HL-60/S4 treated with retinoic acid at 250 ng/mL for 4 days and 3 days (cell line): ENCODE results near the gene UBE2QL1.

Experiments
- in situ Hi-C: fragments of 300-500 bp; cut with MboI; formaldehyde crosslinking; loops from 2 replicates; pipeline ENCODE4 v1.7.0; 2022; ENCODE audit warnings: low sequenced_read_pairs

Gene UBE2QL1

DNA sequence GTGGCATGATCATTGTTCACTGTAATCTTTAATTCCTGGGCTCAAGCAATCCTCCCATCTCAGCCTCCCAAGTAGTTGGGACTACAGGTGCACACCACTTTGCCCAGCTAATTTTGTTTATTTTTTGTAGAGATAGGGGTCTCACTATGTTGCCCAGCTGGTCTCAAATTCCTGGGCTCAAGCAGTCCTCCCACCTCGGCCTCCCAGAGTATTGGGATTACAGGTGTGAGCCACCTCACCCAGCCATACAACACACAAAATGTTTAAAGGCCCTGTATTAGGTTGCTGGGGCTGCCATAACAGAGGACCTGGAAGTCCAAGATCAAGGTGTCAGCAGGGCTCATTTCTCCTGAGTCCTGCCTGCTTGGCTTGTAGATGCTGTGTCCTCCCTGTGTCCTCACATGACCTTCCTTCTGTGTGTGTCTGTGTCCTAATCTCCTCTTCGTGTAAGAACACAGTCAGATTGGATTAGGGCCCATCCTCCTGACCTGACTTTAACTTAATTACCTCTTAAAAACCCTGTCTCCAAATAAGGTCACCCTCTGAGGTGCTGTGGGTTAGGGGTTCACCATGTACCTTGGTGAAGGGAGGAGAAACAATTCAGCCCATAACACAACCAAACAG is 5.4 kb downstream of the UBE2QL1 start:
- in situ Hi-C loops, result no loop called here

DNA sequence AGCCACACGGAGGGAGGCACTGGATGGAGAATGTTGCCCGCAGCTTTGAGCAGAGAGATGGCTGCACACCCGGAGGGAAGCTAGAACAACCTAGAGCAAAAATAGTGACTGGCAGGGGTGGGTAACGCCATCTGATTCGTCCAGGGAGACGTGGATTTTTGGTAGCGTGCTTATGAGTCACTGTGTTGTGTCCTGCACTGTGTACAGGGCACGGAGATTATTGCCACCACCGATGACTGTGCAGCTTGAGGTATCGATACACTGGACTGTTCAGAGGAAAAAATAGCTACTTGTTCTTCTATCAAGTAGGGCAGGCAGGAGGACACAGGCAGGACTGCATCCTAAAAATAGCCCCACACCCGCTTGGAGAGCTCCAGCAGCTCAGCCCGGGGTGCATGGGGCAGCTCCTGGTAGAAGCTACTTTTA is 6.0 kb downstream of the UBE2QL1 start:
- in situ Hi-C loops, result no loop called here

DNA sequence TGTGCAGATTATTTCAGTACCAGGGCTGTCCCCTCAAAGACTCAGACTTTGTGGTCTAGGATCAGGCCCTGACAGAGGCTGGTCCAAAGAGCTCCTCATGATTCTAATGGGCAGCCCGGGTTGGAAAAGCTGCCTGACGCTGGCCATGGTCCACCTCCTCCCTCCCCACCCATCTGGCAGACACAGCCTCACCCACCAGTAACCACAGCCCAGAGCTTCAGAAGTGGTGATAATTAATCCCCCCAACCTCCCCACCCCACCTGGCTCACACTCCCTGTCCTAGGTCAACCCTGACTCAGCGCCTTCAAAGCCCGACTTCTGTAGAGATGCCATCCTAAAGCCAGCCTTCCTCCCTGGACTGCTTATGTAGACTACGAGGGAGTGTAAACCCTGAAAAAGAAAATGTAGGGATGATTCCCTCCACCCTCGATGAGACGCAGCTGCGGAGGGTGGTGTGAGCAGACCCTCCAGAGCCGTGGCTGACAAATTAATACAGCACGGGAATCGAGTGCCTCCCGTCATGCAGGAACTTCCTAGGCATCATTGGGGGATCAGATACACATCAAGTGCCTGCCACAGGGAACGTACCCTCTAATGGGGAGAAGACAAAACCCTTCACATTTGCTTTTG is 7.0 kb downstream of the UBE2QL1 start:
- in situ Hi-C loops, result no loop called here

DNA sequence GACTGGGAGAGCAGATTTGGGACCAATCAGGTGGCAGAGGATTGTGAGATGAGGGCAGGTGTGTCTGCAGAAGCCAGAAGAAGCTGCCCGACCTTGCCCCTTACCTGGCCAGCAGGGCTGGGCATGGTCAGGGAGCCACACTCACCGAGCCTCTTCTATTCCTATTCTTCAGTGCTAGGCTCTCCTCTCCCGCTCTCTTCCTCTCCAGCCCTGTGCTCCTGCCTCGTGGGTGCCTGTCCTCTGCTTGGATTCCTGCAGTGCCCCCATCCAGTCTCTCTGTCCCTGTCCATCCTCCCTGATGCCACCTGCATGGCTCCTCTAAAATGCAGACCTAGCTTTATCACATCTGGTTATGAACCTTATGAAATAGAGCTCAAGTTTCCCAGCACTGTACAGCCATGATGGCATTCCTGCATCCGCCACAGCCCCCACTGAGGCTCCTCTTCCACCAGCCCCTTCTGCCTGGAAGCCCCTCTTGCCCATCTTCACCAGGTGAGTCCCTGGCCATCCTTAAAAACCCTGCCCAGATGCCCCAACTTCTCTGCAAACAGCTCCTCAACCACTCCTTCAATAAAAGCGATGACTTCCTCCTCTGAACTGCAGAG is 8.2 kb downstream of the UBE2QL1 start:
- in situ Hi-C loops, result no loop called here

DNA sequence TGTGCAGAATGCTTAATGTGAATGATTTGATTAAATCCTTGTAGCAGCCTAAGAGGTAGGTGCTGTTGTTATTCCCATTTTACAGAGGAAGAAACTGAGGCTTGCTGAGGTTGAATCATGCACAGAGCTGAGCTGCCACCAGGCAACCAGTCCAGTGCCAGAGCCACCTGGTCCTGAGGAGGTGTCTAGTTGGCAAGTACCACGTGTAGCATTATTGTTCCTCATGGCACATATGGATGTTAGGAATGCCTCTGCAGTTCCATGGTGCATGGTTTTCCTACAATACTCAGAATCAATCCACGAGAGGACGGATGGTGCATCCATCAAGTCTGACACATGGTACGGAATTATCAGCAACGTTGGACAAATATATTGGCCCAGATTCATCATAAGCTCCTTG is 8.9 kb downstream of the UBE2QL1 start:
- in situ Hi-C loops, result no loop called here

DNA sequence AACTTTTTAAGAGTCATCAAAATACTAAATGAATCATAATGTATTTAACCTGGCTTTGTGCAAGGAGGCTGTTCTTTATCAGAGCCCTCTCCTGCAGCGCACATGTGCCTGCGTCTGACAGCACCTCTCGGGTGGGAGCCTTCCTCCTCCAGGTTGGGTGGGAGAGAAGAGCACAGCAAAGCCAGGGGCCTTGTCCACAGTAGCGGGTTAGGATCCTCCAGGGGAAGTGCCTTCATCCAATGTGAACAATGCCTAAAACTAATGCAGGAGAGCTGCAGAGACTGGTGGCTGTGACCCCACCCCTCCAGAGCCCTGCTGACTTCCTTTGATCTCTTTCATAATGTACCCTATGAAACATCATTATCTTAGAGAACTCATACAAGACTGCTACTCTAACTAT is 10.2 kb downstream of the UBE2QL1 start:
- in situ Hi-C loops, result no loop called here

DNA sequence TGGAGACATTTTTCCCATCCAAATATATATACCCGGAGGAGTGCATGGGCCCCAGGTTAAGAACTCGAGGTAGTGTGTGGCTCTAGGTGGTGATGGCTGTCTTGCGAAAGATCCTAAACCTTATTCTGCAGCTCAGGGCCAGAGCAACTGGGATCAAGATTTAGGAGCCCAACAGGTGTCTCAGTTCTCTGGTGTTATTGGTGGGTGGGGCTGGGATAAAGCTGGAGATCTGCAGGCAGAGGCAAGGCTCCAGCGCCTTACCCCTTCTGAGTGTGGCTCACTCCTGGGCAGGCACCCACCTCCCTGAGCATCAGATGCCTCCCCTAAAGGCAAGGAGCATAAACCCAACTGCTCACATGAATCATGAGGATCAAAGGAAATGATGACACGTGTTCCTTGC is 11.2 kb downstream of the UBE2QL1 start:
- in situ Hi-C loops, result no loop called here

DNA sequence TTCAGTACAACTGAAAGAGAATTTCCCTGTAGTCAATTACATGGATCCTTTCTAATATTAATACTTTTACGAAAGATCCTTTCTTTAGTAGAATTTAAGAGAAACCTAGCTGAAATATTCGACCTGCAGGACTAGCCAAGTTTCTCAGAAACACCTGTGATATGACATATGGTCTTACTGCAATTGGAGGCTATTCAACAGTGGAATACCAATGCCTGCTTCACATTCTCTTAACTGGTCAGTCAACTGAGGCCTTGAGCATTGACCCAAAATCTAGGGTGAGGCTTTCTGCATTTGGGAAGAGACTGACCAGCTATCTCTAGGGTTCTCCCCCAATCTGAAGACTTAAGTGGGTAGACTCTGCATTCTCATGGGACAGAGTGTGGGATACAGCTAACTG is 12.3 kb downstream of the UBE2QL1 start:
- in situ Hi-C loops, result no loop called here

DNA sequence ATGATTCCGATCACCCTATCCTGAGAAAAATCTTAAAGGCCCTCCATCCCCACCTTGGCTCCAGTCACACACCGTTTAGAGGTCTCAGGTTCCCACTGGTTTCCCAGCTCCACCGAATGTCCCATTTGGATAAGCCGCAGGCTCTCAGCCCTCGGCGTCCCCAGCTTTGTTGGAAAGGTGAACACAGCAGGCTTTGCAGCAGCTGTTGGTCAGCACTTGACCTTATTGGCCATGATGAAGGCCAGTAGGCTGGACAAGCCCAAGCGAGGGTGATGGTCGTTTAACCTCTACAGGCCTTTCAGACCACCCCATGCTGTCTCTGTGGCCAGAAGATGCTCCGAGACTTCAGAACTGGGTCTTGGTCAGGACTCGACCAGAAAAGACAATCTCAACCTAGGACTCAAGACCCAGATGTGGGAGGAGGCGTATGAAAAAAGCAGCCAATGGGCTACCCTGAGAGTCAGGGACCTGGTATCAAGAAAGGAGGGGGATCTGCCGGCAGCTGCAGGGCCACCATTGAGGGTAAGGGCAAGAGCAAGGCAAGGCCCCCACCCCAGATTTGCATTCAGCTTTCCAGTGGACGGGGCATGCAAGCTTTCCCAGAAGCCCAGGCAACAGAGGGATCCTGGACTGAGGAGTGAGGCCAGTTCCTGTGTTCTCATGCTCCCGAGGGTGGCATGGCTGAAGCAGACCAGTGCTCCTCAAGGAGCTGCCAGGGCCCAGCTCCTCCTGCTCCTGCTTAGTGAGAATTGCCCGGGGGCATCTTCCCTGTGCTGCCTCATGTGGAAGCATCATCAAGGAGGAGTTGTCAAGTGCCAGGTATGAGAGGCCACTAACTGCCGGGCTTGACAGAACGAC is 13.4 kb downstream of the UBE2QL1 start:
- in situ Hi-C loops, result no loop called here

DNA sequence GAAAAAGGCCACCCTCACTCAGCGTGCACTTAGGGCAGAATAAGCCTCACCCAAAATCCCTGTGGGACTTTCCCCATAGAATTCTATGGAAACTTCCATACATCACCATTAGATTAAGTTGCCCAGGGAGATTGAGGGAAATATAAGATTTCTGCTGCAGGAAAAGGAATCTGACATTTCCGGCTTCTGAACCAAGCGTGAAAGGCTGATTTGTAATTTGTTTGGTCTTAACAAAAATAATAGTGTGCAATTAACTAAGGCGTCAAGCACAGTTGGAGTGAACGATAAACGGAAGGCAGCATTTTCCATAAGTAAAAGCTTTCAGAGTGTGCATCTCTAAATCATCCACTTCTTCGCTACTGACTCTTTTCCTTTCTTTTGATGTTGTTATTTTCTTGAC is 14.0 kb downstream of the UBE2QL1 start:
- in situ Hi-C loops, result no loop called here

DNA sequence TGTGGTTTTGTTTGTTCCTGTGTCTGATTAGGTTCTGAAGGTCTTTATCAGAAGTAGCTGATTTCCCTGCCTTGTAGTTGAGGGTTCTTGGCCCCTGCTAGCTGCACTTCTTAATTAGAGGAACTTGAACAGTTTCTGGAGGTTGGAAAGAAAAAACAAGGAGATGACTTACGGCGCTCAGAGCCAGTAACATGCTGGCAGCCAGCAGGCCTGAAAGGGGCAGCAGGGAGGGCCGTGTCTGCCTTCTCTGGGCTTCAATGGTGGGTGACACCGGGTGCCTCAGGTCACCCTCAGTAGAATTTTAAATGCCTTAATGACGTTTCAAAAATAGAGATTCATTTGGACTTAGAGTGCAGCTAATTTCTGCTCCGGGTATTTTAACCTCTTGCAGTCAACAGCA is 15.8 kb downstream of the UBE2QL1 start:
- in situ Hi-C loops, result no loop called here

DNA sequence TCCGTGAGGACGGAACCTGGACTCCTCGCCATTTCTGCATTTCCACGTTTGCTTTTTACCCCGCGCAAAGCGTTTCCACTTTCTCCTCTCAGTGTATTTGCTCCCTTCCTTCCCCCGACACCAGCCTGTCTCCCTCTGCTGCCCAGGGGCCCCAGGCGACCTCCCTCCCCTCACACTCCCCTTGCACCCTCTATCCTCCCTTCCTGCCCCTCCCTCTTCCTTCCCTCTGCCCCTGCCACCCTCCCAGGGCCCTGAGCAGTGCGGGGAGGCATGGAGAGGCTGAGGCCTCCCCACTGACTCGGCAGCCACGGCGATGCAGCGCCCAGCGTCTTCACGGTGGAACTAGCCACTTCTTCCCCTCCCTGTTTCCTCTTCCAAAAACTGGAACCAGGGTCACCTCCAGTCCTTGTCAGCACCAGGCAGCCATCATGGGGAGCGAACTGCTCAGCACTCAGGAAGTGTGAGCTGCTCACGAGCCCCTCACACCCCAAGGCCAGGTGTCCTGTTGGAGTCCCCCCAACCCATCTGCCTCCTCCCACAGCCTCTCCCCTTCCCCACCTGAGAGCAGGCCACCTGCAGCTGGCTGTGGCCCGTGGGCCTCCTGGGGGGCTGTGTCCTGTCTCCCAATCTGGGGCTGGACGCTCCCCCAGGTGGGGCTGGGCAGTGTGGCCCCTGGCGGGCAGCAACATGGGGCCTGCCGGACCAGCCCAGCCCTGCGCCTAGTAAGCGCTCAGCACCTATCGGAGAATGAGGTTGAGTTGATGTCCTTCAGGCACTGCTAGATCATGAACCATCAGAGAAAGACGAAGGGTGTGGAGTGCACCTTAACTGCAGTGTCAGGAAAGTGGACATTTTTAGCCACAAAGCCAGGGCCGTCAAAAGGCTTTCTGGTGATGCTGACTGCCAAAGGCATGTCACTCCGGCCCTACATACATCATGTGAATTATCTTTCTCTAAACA is 17.5 kb downstream of the UBE2QL1 start:
- in situ Hi-C loops, result no loop called here

DNA sequence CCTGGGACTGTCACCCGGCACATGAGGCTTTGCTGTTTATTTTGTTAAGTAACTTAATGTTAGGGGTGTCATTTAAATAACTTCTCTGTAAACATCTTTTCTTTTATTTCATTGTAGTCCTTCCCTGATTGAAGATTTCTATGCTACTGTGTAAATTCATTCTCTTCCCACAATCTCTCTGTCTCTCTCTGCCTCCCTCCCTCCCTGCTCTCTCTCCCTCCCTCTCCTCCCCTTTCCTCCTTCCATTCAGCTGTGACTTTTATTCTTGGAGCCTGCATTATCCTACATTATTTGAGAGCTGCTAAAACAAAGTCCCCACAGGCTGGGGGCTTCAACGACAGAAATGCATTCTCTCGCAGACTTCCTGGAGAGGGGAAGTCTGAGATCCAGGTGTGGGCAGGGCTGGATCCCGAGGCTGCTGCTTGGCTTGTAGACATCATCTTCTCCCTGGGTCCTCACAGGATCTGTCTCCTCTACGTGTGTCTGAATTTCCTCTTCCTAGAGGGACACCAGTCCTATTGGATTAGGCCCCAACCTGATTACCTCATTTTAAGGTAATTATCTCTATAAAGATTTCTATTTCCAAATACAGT is 18.4 kb downstream of the UBE2QL1 start:
- in situ Hi-C loops, result no loop called here

DNA sequence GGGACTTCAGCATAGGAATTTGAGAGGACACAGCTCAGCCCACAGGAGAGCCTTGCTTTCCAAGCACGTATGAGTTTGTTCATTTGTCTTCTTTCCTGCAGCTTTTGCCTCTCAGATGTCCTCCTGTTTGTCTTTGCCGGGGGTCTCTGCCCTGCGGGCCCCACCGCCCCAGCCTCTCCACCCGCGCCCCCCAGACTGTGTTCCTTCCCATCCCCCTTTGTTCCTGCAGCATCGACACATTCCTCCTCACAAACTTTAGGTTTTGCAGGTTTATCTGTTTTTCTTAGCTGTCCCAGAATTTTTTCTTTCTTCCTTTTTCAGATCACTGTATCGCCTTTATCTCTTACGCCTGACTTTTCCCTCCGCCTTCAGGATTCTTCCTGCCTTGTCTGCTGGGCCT is 18.9 kb downstream of the UBE2QL1 start:
- in situ Hi-C loops, result no loop called here

DNA sequence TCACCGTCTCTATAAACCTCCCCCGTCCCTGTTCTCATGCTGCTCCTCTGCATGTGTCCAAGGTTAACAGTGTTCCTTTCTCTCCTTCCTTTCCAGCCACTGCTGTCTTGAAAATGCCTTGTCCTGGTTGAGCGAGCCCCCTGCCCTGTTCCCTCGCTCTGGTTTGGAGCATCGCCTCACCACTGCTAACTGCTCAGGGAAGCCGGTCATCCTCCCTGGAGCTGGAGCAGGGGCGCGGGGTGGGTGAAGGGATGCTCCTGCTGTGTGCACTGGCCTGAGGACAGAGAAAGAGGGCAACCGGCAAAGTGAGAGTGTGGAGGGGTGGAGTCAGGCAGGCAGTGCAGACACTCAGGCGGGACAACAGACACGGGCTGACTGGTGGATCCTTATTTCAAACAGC is 19.4 kb downstream of the UBE2QL1 start:
- in situ Hi-C loops, result no loop called here

DNA sequence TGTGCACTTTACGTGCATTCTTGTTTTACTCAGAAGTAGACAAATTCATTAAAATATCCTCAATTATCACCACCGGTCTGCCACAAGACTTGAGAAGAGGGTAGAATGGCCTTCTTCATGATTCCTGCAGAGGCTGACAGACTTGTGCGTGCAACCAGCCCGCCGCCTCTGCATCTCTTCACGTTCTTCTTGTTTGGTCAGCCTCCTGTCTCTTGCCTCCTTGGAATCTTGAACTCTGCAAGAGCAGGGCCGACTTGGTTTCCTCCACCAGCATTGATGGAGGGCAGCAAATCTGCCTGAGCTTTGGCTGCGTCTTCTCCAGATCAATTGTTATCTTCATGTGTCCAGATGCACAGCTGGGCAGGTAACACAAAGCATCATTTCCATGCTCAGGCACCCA is 20.2 kb downstream of the UBE2QL1 start:
- in situ Hi-C loops, result no loop called here

DNA sequence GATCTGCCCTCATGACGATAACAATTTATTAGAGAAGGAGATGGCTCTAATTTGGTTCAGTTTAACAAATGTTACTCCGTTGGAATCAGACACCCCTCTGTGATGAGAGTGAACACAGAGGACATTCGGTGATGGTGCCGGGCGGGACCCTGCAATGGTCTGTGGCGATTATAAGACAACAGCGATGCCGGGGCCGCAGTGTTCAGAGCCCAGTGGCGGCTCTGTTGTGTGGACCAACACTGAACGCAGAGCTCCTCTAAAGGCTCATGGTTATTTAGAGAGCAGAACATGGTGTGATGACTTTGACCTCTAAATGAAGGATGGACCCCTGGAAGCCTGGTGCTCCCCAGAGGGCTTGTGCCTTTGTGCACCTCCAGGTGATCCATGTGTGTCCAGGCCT is 21.2 kb downstream of the UBE2QL1 start:
- in situ Hi-C loops, result no loop called here

DNA sequence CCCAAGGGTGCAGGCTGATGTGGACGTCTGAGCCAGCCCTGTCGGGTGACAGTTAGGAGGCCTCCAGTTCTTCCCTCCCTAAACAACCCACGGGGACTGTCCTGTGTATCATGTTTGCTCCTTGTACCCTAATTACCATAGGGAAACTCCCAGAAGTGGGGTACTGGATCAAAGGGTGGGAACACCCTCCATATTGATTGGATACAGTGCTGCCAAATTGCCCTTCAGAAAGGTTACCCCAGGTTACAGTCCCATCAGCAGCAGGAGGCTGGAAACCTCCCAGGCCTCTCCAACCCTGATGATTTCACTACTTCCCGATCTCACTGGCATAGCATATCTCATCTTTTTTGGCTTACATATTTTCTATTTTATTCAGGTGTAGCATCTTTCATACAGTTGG is 22.0 kb downstream of the UBE2QL1 start:
- in situ Hi-C loops, result no loop called here

DNA sequence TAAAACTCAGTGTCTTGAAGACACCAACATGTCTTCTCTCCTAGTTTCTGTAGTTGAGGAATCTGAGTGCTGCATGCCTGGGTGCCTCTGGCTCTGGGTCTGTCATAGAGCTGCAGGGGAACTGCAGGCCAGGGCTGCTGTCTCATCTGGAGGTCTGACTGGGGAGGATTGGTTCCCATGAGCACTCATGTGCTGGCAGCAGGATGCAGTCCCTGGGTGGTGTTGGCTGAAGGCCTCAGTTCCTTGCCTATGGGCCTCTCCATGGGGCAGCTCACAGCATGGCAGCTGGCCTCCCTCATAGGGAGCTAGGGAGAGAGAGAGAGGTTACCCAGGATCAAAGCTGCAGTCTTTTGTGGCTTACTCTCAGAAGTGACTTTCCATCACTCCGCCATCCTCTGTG is 22.6 kb downstream of the UBE2QL1 start:
- in situ Hi-C loops, result no loop called here

DNA sequence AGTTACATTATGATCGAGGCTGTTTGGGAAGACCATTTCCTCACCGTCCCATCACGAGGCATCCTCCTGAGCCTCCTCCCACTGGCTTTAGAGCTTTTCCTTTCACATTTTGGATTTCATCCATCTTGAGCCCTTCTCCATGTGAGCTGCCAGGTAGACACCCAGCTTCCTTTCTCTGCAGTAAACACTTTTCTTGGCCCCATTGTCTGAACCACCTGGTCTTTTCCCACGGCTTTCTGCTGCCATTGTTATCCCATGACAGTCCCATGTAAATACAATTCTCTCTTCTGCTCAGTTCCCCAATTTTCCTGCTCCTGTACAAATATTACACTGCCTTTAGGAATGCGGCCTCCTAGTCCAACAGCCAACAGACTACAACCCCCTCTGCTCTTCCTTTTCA is 24.1 kb downstream of the UBE2QL1 start:
- in situ Hi-C loops, result no loop called here
